Chondrocyte (in vitro differentiated cells): Measurements from ENCODE around the gene TMEM213. TPM values are rescaled to one million over a fixed set of nuclear protein-coding genes. Genes with fewer than 3 reads are reported as not detected.

Source experiments
- DNase-seq: peaks from one replicate; pipeline ENCODE4 v3.0.0; 2021; ENCODE audit warnings: mixed read lengths, low spot score
- H3K27ac Mint-ChIP-seq: one replicate; pipeline ENCODE4 v1.8.0; 2021; ENCODE audit warnings: mild to moderate bottlenecking, moderate library complexity, mixed read lengths; ENCODE audit not compliant: unreplicated experiment
- H3K27me3 Mint-ChIP-seq: 2 replicates; pipeline ENCODE4 v1.8.0; 2021; ENCODE audit warnings: low read depth, mixed read lengths
- H3K36me3 Mint-ChIP-seq: 2 replicates; pipeline ENCODE4 v1.8.0; 2021; ENCODE audit warnings: low read depth, mixed read lengths
- H3K4me1 Mint-ChIP-seq: 2 replicates; pipeline ENCODE4 v1.8.0; 2021; ENCODE audit warnings: low read depth, mild to moderate bottlenecking, mixed read lengths
- H3K4me3 Mint-ChIP-seq: one replicate; pipeline ENCODE4 v1.8.0; 2021; ENCODE audit warnings: mild to moderate bottlenecking, moderate library complexity, mixed read lengths; ENCODE audit not compliant: unreplicated experiment
- H3K9me3 Mint-ChIP-seq: 2 replicates; pipeline ENCODE4 v1.8.0; 2021; ENCODE audit warnings: low read depth, mixed read lengths
- total RNA-seq: library from RNA; stranded (reverse); gene quantifications from 3 replicates; pipeline ENCODE4 v1.2.1, GENCODE V29; 2021
- TF ChIP-seq, protein P1 (sequence below): fragments of 200-600 bp; sonication (generic); IDR thresholded peaks from 2 replicates; pipeline ENCODE4 v1.5.0; 2021; ENCODE audit warnings: antibody characterized with exemption, mild to moderate bottlenecking, moderate library complexity

The TMEM213 gene
- total RNA-seq, 1 donor from 2014 or later, result not detected

DNA sequence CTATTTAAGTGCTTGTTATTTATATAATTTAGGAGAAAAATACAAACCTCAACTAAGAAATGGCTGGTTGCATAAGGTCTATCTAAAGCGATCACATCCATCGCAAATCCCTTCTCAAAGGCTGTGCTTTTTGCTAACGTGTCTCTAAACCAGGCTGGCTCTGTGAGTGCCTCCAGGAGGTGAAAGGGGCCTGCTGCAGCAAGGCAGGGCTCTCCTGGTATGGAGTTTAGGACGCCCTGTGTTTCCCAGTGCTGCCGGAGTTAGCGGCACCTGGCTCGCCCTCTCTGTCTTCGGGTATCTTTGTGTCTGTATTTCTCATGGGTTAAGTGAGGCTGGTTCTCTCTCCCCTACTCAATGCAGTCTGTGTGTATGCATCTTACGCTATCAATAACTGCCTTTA lies 68.6 kb downstream of the TMEM213 start:
- Mint-ChIP-seq H3K27me3 (no peaks in the 10 kb centered on the region), H3K9me3 (no peaks in the 10 kb centered on the region), H3K4me1 (peaks cover 29% of the 10 kb centered on the region), H3K36me3 (peaks cover 7% of the 10 kb centered on the region), H3K27ac (no peak overlapping the region), H3K4me3 (no peak overlapping the region)
- no peak for DNase-seq
- TF ChIP-seq, protein P1, sequence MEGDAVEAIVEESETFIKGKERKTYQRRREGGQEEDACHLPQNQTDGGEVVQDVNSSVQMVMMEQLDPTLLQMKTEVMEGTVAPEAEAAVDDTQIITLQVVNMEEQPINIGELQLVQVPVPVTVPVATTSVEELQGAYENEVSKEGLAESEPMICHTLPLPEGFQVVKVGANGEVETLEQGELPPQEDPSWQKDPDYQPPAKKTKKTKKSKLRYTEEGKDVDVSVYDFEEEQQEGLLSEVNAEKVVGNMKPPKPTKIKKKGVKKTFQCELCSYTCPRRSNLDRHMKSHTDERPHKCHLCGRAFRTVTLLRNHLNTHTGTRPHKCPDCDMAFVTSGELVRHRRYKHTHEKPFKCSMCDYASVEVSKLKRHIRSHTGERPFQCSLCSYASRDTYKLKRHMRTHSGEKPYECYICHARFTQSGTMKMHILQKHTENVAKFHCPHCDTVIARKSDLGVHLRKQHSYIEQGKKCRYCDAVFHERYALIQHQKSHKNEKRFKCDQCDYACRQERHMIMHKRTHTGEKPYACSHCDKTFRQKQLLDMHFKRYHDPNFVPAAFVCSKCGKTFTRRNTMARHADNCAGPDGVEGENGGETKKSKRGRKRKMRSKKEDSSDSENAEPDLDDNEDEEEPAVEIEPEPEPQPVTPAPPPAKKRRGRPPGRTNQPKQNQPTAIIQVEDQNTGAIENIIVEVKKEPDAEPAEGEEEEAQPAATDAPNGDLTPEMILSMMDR, result no peak

DNA sequence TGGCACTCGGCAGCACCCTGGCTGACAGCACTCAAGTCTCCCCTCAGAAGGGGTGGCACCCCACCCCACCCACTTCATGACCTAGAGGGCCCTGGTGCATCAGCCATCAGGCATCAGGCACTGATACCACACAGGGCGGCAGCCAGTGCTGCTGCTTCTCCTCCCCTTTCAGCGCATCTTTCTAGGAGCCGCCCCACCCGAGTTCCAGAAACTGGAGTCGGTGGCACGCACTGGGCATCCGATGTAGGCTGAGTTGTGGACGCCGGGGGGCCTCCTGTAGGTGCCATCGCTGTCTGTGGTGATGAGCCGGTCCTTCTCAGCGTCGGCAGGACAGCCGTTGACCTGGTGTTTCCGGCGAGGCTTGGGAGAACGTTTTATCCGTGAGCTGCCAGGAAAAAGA lies 70.0 kb downstream of the TMEM213 start:
- Mint-ChIP-seq H3K4me3 (no peak overlapping the region), H3K27me3 (no peaks in the 10 kb centered on the region), H3K9me3 (no peaks in the 10 kb centered on the region)

DNA sequence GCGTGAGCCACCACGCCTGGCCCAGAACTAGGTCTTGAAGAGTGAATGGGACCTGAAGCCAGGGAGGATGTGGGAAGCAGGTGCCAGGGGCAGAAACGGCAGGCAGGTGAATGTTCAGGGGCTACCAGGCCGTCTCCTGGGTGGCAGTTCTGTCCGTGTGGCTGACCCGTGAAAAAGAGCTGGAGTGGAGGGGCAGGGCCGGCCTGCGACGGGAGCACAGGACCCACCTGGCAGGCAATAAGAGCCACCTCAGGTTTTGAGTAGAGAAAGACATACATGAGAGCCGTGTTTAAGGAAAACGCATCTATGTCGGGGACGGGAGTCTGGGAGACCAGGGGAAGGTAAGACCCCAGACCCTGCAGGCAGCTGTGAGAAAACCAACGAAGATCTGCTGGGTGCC lies 70.9 kb downstream of the TMEM213 start:
- Mint-ChIP-seq H3K4me1 (peaks cover 35% of the 10 kb centered on the region), H3K27me3 (no peaks in the 10 kb centered on the region), H3K9me3 (no peaks in the 10 kb centered on the region), H3K27ac (no peak overlapping the region), H3K4me3 (no peak overlapping the region), H3K36me3 (peaks cover 7% of the 10 kb centered on the region)
- DNase-seq, result no peak
- TF ChIP-seq, protein P1, result no peak

More for the DNA sequence above, 70.0 kb downstream of the TMEM213 start:
- Mint-ChIP-seq H3K36me3 (peaks cover 7% of the 10 kb centered on the region), H3K27ac (no peak overlapping the region), H3K4me1 (peaks cover 32% of the 10 kb centered on the region)
- TF ChIP-seq, protein P1, result no peak
- DNase-seq, result no peak

DNA sequence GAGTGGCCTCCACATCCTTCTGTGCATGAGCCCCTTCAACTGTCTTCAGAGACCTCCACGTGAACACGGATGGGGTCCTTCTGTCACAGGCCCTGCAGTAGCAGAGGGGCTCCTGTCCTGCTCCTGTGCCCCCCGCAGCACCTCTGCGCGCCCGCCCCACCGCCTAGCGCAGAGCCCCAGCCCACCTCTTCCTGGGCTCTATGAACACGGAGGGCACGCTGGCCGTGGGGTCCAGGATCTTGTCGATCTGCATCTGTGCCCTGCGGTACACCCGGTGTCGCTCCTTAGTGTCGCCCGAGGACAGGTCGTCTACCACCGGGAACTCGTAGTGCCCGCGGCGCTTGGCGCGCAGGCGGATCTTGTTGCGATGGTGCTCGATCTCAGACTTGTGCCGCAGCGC lies 71.6 kb downstream of the TMEM213 start:
- Mint-ChIP-seq H3K27ac (no peak overlapping the region), H3K36me3 (peaks cover 7% of the 10 kb centered on the region), H3K4me3 (no peak overlapping the region), H3K9me3 (no peaks in the 10 kb centered on the region), H3K27me3 (no peaks in the 10 kb centered on the region), H3K4me1 (peaks cover 28% of the 10 kb centered on the region)
- TF ChIP-seq, protein P1, result no peak
- no peak for DNase-seq

DNA sequence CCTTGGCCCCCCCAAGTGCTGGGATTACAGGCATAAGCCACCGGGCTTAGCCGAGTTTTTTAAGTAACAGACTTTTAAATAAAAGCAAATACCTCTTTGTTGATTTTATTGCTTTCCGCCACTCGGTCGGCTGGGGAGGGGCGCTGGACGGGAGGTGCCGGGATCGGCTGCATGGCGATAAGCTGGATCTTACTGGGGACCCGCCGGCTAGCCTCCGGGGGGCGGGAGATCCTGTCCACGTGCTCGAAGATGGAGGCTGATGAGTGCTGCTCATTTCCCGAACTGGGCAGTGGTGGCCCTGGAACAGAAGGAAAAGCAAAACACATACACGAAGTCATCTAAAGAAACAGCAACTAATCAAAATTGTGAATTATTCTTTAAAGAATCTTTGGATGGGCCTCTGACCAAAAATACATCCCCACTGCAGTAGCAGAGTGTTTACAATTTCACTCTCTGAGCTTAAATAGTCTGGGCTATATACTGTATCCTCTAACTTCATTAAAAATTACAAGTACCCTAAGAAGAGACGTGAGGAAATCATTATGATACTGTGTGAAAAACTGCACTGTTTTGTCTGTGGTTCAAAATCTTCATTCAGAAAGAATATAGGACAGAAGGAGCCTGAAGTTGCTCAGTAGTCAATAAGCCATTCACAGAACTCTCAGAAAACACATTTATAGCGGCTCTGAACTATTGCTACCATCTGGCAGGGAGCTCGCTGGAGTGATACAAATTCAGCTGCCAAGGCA lies 73.4 kb downstream of the TMEM213 start:
- DNase-seq, result no peak
- no peak overlapping the region for H3K4me3 Mint-ChIP-seq
- H3K4me1 Mint-ChIP-seq, result peaks cover 19% of the 10 kb centered on the region
- H3K27me3 Mint-ChIP-seq, result no peaks in the 10 kb centered on the region
- no peak overlapping the region for H3K27ac Mint-ChIP-seq
- peaks cover 7% of the 10 kb centered on the region for H3K36me3 Mint-ChIP-seq
- TF ChIP-seq, protein P1, result no peak
- H3K9me3 Mint-ChIP-seq, result no peaks in the 10 kb centered on the region
